ENCODE measurements around the gene PALLD. TPM values are rescaled to one million over a fixed set of nuclear protein-coding genes. Genes with fewer than 3 reads are reported as not detected.

The PALLD gene
- total RNA-seq, 4 donors from 2014 or later, result 1,036 to 2,270 (median 2,202) TPM

DNA sequence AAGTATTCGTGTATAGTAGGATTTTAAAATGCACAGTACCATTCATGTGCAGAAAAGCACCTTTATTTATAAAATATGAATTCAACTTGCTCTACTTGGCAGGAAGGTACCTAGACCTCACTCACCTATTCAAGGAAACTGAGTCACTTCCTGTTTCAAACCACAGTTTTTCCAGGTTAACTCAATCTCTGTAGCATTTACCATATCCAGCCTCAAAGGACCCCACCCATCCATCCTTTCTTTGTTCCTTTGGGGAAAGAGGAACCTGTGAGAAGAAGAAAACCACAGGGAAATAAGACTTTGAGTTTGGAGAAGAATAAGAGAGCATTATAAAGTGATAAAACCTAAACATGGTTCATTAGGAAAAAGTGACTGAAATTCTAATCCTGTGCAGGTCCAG lies 262.5 kb downstream of the PALLD start:
- TF ChIP-seq, protein P1, sequence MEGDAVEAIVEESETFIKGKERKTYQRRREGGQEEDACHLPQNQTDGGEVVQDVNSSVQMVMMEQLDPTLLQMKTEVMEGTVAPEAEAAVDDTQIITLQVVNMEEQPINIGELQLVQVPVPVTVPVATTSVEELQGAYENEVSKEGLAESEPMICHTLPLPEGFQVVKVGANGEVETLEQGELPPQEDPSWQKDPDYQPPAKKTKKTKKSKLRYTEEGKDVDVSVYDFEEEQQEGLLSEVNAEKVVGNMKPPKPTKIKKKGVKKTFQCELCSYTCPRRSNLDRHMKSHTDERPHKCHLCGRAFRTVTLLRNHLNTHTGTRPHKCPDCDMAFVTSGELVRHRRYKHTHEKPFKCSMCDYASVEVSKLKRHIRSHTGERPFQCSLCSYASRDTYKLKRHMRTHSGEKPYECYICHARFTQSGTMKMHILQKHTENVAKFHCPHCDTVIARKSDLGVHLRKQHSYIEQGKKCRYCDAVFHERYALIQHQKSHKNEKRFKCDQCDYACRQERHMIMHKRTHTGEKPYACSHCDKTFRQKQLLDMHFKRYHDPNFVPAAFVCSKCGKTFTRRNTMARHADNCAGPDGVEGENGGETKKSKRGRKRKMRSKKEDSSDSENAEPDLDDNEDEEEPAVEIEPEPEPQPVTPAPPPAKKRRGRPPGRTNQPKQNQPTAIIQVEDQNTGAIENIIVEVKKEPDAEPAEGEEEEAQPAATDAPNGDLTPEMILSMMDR (IDR thresholded peaks at IDR 0.05), result no peak
- TF ChIP-seq POLR2A (IDR thresholded peaks at IDR 0.05) (no peak), POLR2AphosphoS5 (IDR thresholded peaks at IDR 0.05) (no peak), EP300 (IDR thresholded peaks at IDR 0.05) (no peak)
- WGBS, 2 donors (ENCODE audit: low coverage in 1 of 2), result 82% methylated on average over 1 of the region's 1 CpG; no CpG with 5 or more reads in 1 of the 2 donors
- no peaks in the 10 kb centered on the region for H3K36me3 ChIP-seq
- peaks cover 0 to 11% (median 0%) of the 10 kb centered on the region in 3 donors for H3K4me1 ChIP-seq
- no peak overlapping the region for H3K4me3 ChIP-seq
- H3K27me3 ChIP-seq, result no peaks in the 10 kb centered on the region
- H3K9me3 ChIP-seq, result no peaks in the 10 kb centered on the region
- no peak for ATAC-seq
- no peak overlapping the region for H3K27ac ChIP-seq

DNA sequence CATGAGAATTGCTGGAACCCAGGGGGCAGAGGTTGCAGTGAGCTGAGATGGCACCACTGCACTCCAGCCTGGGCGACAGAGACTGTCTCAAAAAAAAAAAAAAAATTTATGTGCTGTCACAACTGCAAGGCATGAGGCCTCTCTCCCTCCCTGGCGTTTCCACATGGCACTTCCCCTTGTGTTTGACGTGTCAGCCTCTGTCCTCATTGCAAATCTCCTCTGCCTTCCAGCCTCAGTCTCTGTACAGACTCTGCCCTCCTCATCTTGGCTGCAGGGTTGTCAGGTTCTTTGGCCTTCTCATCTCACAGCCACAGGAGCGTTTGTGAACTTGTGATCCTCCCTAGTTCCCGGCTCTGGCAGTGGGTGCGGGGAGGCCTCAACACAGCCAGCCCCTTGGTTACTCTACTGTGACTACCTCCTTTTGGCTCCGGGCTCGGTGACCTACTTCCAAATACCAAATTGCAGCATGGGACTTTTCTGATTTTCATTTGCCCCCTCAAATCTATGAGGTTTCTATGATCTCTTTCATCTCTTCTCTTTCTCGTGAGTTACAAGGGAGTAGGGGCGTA lies 263.2 kb downstream of the PALLD start:
- peak; percentile 51 for ATAC-seq
- no peaks in the 10 kb centered on the region for H3K36me3 ChIP-seq
- no peak overlapping the region for H3K27ac ChIP-seq
- 85 to 92% methylated on average over 6 to 7 of the region's 10 CpGs for WGBS, 2 donors (ENCODE audit: low coverage in 1 of 2)
- no peaks in the 10 kb centered on the region for H3K27me3 ChIP-seq
- H3K4me3 ChIP-seq, result no peak overlapping the region
- no peaks in the 10 kb centered on the region for H3K9me3 ChIP-seq
- H3K4me1 ChIP-seq, result peaks cover 0 to 16% (median 0%) of the 10 kb centered on the region in 3 donors
- TF ChIP-seq EP300 (IDR thresholded peaks at IDR 0.05) (no peak), POLR2A (IDR thresholded peaks at IDR 0.05) (no peak), POLR2AphosphoS5 (IDR thresholded peaks at IDR 0.05) (no peak)
- TF ChIP-seq, protein P1 (IDR thresholded peaks at IDR 0.05), result no peak

DNA sequence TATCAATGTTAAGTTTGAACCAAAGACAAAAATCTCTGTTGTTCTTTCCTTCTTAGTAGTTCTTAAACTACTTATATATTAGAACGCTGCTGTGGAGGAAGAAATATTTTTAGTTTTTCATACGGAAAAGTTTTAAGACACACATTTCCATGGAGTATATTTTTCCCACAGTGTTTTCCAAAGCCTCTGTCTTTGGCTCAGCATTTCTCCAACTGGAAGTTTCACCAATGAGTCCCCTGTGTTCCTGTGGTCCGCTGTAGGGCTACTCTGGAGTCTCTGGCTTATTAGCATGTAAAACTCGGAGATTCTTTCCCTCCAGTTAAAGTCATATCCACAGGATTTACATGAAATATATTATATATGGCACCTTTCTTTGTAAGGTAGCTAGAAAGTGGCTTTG lies 264.2 kb downstream of the PALLD start:
- H3K4me3 ChIP-seq, result no peak overlapping the region
- no peaks in the 10 kb centered on the region for H3K9me3 ChIP-seq
- H3K4me1 ChIP-seq, result peaks cover 0 to 26% (median 0%) of the 10 kb centered on the region in 3 donors
- no peaks in the 10 kb centered on the region for H3K36me3 ChIP-seq
- no peak overlapping the region for H3K27ac ChIP-seq
- no peaks in the 10 kb centered on the region for H3K27me3 ChIP-seq
- WGBS, 2 donors (ENCODE audit: low coverage in 1 of 2), result 87 to 96% methylated on average over 4 of the region's 4 CpGs
- no peak for ATAC-seq
- TF ChIP-seq, protein P1 (IDR thresholded peaks at IDR 0.05), result no peak
- TF ChIP-seq EP300 (IDR thresholded peaks at IDR 0.05) (no peak), POLR2AphosphoS5 (IDR thresholded peaks at IDR 0.05) (no peak), POLR2A (IDR thresholded peaks at IDR 0.05) (no peak)

DNA sequence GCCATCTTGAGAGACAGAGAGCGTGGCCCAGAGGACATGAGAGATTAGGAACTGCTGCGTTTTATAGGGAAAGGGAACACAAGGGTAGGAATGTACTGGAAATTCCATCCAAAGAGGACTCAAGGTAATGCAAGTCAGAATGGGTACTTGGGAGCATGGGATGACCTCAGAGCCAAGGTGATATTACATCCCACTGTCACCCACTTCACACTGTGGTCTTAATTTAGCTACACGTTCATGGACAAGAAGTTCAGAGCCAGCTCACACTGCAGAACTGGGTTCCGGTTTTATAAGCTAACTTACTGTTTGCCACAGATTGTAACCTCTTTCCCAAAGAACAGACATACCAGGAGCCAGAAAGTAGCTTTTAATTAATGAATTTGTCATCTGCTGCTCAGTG lies 268.5 kb downstream of the PALLD start:
- H3K27me3 ChIP-seq, result no peaks in the 10 kb centered on the region
- H3K4me1 ChIP-seq, result peaks cover 0 to 39% (median 4%) of the 10 kb centered on the region in 3 donors
- H3K9me3 ChIP-seq, result no peaks in the 10 kb centered on the region
- TF ChIP-seq EP300 (IDR thresholded peaks at IDR 0.05) (no peak), POLR2AphosphoS5 (IDR thresholded peaks at IDR 0.05) (no peak), POLR2A (IDR thresholded peaks at IDR 0.05) (no peak)
- TF ChIP-seq, protein P1 (IDR thresholded peaks at IDR 0.05), result no peak
- ATAC-seq, result peak; percentile 16
- peak overlapping the region in 3 of 4 donors; percentile 23 to 65 (median 48) for H3K27ac ChIP-seq
- H3K4me3 ChIP-seq, result no peak overlapping the region
- H3K36me3 ChIP-seq, result no peaks in the 10 kb centered on the region
- WGBS, 2 donors (ENCODE audit: low coverage in 1 of 2), result 62 to 63% methylated on average over 2 to 4 of the region's 4 CpGs

DNA sequence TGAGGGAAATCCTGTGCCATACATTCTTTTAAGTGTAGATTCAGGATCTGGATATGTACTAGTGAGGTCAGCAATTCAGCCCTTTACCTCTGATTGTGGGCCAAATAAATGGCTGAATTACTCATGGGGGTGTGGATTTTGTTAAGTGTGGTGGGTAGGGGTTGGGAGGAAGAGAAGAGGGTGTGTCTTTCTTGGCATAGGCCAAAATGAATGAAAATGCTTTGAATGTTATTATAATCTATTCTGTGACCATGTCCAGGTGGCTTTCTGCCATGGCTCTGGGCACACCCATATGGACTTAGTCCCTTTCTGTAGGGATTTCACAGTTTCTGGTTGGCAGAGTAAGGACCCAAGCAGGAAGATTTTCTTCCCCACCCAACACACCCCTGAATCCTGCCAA lies 268.9 kb downstream of the PALLD start:
- peak overlapping the region in 3 of 4 donors; percentile 23 to 65 (median 48) for H3K27ac ChIP-seq
- H3K9me3 ChIP-seq, result no peaks in the 10 kb centered on the region
- peaks cover 0 to 41% (median 4%) of the 10 kb centered on the region in 3 donors for H3K4me1 ChIP-seq
- H3K27me3 ChIP-seq, result no peaks in the 10 kb centered on the region
- no peaks in the 10 kb centered on the region for H3K36me3 ChIP-seq
- H3K4me3 ChIP-seq, result no peak overlapping the region
- peak; percentile 63 for ATAC-seq
- no peak for TF ChIP-seq POLR2AphosphoS5 (IDR thresholded peaks at IDR 0.05)
- no peak for TF ChIP-seq POLR2A (IDR thresholded peaks at IDR 0.05)
- TF ChIP-seq EP300 (IDR thresholded peaks at IDR 0.05), result no peak
- TF ChIP-seq, protein P1 (IDR thresholded peaks at IDR 0.05), result no peak

All from gastroesophageal sphincter (tissue), 4 donors.